Vagina (tissue), 2 donors: ENCODE results near the gene URI1. TPM values are rescaled to one million over a fixed set of nuclear protein-coding genes. Genes with fewer than 3 reads are reported as not detected.

Experiments
- DNase-seq, 2 donors: peaks; one replicate each; pipeline ENCODE4 v3.0.0-alpha.2; 2017; ENCODE audit errors: extremely low spot score in 2 of 2
- H3K27ac ChIP-seq: fragments of 200-600 bp; sonication (generic); one replicate; pipeline ENCODE4 v1.5.1; 2019
- H3K27me3 ChIP-seq: fragments of 200-600 bp; sonication (generic); one replicate; pipeline ENCODE4 v1.5.1; 2019
- H3K36me3 ChIP-seq, 2 donors: fragments of 200-600 bp; sonication (generic); one replicate each; pipeline ENCODE4 v1.5.1; 2017 to 2019
- H3K4me1 ChIP-seq: fragments of 200-600 bp; sonication (generic); one replicate; pipeline ENCODE4 v1.5.1; 2019
- H3K4me3 ChIP-seq, 2 donors: fragments of 200-600 bp; sonication (generic); 1 replicate in 1 of 2; 2 replicates in 1 of 2; pipeline ENCODE4 v1.5.1; 2016 to 2019
- H3K9me3 ChIP-seq: fragments of 200-600 bp; sonication (generic); one replicate; pipeline ENCODE4 v1.5.1; 2019
- POLR2A ChIP-seq, 2 donors: fragments of 450-650 bp; IDR thresholded peaks; one replicate each; pipeline ENCODE4 v1.6.1; 2017; ENCODE audit warnings: antibody characterized with exemption in 2 of 2, mild to moderate bottlenecking in 2 of 2, moderate library complexity in 2 of 2
- POLR2AphosphoS5 ChIP-seq, 2 donors: sonication (generic); formaldehyde crosslinking; IDR thresholded peaks; one replicate each; pipeline ENCODE4 v1.9.0; 2017; ENCODE audit warnings: antibody characterized with exemption in 2 of 2, mild to moderate bottlenecking in 2 of 2, low read depth in 1 of 2; ENCODE audit not compliant: insufficient read depth in 1 of 2
- intact Hi-C: fragments of 100-400 bp; cut with DNase I; formaldehyde crosslinking; loops from one replicate; pipeline ENCODE4 v1.15.1; 2023
- total RNA-seq: library from RNA; depleted of rRNA; stranded (reverse); fragments of >200 nt; gene quantifications from one replicate; pipeline ENCODE4 v1.2.3, GENCODE V29; 2016
- TF ChIP-seq, protein P1 (sequence below), 3 experiments: fragments of 450-650 bp in 2 of 3; fragments of 200-600 bp in 1 of 3; sonication (generic) in 1 of 3; IDR thresholded peaks; one replicate each; pipeline ENCODE4 v1.5.1; 2017 to 2019; ENCODE audit warnings: antibody characterized with exemption in 3 of 3, mild to moderate bottlenecking in 2 of 3, moderate library complexity in 2 of 3

URI1 gene
- total RNA-seq, 1 donor from 2014 or later, result 39.8 TPM

DNA sequence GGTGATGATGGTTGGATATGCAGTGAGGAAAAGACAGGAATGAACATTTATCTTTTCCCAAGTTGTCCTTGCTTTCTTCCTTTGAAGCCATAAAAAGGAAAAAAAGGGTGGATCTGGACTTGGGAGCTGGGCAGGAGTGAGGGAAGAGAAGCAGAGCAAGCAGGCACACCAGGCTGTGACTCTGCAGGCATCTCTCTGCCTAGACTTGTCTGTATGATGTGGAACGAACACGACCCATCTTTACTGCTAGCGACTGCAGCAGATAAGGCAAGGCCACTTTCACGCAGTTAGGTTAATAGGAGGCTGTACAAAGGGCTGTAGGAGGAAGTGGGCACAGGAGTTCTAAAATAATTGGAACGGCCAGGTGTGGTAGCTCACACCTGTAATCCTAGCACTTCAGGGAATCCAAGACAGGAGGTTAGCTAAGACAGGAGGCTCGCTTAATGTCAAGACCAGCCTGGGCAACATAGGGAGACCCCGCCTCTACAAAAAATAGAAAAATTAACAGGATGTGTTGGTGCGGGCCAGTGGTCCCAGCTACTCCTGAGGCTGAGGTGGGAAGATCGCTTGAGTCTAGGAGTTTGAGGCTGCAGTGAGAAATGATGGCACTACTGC, 961 bp upstream of the URI1 start:
- Histone ChIP-seq H3K4me3 (peak overlapping the region in 1 of 2 donors; percentile 79), H3K27ac (no peak overlapping the region), H3K9me3 (no peaks in the 10 kb centered on the region), H3K36me3 (no peaks in the 10 kb centered on the region), H3K27me3 (no peaks in the 10 kb centered on the region), H3K4me1 (peaks cover 43% of the 10 kb centered on the region)
- DNase-seq, result no peak
- intact Hi-C loops, result no loop called here
- TF ChIP-seq, protein P1, sequence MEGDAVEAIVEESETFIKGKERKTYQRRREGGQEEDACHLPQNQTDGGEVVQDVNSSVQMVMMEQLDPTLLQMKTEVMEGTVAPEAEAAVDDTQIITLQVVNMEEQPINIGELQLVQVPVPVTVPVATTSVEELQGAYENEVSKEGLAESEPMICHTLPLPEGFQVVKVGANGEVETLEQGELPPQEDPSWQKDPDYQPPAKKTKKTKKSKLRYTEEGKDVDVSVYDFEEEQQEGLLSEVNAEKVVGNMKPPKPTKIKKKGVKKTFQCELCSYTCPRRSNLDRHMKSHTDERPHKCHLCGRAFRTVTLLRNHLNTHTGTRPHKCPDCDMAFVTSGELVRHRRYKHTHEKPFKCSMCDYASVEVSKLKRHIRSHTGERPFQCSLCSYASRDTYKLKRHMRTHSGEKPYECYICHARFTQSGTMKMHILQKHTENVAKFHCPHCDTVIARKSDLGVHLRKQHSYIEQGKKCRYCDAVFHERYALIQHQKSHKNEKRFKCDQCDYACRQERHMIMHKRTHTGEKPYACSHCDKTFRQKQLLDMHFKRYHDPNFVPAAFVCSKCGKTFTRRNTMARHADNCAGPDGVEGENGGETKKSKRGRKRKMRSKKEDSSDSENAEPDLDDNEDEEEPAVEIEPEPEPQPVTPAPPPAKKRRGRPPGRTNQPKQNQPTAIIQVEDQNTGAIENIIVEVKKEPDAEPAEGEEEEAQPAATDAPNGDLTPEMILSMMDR (IDR thresholded peaks at IDR 0.05), result no peak
- no peak for TF ChIP-seq POLR2AphosphoS5 (IDR thresholded peaks at IDR 0.05; ENCODE audit: insufficient read depth in 1 of 2, low read depth in 1 of 2)
- TF ChIP-seq POLR2A (IDR thresholded peaks at IDR 0.05), result no peak

DNA sequence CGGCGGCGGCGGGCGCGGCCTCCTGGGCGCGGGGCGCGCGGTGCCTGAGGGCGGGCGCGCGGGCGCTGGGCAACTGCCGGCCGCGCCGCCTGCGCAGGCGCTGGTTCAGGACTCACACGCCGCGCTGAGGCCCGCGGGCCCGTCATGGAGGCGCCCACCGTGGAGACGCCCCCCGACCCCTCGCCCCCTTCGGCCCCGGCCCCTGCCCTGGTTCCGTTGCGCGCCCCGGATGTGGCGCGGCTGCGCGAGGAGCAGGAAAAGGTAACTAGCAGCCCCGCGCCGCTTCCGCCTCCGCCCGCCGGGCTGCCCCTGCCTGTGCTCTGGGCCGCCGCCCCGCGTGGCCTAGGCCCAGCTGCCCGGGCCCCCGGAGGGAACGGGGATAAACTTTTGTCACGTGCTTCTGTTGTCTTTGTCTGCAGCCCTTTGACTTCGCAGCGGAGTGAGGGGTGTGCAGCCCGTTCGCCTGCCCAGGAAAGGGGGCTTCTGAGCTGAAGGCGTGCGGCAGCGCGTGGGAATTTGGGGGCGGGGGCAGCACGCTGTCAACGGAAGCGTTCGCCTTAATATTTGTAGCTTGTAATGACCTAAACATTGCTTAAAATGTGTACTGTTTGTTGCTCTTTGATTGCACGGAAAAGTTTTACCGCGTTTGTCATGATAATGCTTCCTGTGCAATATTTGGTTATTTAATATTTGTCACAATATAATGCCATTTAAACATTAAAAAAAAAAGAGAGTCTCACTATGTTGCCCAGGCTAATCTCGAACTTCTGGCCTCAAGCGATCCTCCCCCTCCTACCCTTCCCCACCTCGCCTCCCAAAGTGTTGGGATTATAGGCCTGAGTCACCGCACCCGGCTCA, 594 bp downstream of the URI1 start:
- H3K4me1 ChIP-seq, result peaks cover 58% of the 10 kb centered on the region

DNA sequence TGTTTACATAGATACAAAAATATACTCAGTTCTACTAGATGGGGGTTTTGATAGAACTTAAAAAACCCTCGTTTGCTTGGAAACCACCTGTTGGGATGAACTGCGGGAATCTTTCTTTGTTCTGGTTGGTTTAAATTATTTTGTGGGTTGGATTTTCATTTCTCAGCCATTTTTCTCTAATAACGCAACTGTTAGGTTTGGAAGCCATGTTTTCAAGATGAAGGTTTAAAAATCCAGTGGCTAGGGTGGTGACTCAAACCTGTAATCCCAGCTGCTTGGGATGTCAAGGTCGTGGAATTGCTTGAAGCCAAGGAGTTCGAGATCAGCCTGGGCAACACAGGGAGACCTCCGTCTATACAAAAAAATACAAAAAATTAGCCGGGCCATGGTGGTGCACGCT, 1.6 kb downstream of the URI1 start:
- no peaks in the 10 kb centered on the region for H3K36me3 ChIP-seq
- no peaks in the 10 kb centered on the region for H3K27me3 ChIP-seq
- no peaks in the 10 kb centered on the region for H3K9me3 ChIP-seq
- TF ChIP-seq, protein P1 (IDR thresholded peaks at IDR 0.05), result no peak
- no peak for TF ChIP-seq POLR2AphosphoS5 (IDR thresholded peaks at IDR 0.05; ENCODE audit: insufficient read depth in 1 of 2, low read depth in 1 of 2)
- TF ChIP-seq POLR2A (IDR thresholded peaks at IDR 0.05), result no peak
- no peak overlapping the region for H3K27ac ChIP-seq
- no peak for DNase-seq
- intact Hi-C loops, result no loop called here
- H3K4me1 ChIP-seq, result peaks cover 67% of the 10 kb centered on the region
- H3K4me3 ChIP-seq, result peak overlapping the region; percentile 79 to 92

More for the DNA sequence above, 594 bp downstream of the URI1 start:
- no peak for DNase-seq
- H3K36me3 ChIP-seq, result no peaks in the 10 kb centered on the region
- TF ChIP-seq POLR2A (IDR thresholded peaks at IDR 0.05) (no peak), POLR2AphosphoS5 (IDR thresholded peaks at IDR 0.05; ENCODE audit: insufficient read depth in 1 of 2, low read depth in 1 of 2) (no peak)
- TF ChIP-seq, protein P1 (IDR thresholded peaks at IDR 0.05), result no peak
- intact Hi-C loops, result no loop called here
- peak overlapping the region; percentile 79 to 92 for H3K4me3 ChIP-seq
- peak overlapping the region; percentile 61 for H3K27ac ChIP-seq
- H3K27me3 ChIP-seq, result no peaks in the 10 kb centered on the region
- no peaks in the 10 kb centered on the region for H3K9me3 ChIP-seq

DNA sequence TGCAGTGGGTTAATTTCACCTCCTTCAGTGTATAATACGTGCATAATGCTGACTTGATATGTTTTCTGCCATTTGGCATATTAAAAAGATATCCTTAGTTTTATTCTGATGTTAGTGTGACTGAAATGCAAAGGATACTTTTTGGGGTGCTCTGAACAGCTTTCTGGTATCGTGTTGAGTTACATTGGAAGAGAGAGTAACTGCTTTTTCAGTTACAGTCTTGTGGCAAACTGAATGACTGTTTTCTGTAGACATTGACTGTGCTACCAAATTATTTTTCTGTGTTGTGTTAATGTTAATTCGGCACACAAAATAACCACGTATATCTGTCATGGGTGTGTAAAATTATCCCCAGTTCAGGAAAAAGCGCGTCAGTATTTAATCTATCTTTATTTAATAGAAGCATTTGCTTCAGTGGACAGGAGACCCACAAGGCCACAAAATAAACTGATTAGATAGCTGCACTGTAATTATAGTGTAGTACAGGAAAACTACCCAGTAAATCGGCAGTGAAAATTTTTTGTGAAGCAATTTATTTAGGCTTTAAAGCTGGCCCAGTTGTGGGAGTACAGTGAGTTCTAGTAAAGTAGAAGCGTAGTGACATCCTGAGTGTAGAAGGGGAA, 2.5 kb downstream of the URI1 start:
- Histone ChIP-seq H3K4me3 (no peak overlapping the region), H3K9me3 (no peaks in the 10 kb centered on the region), H3K4me1 (peaks cover 67% of the 10 kb centered on the region), H3K36me3 (no peaks in the 10 kb centered on the region), H3K27ac (peak overlapping the region; percentile 16), H3K27me3 (no peaks in the 10 kb centered on the region)
- TF ChIP-seq POLR2AphosphoS5 (IDR thresholded peaks at IDR 0.05; ENCODE audit: insufficient read depth in 1 of 2, low read depth in 1 of 2), result no peak
- no peak for TF ChIP-seq POLR2A (IDR thresholded peaks at IDR 0.05)
- TF ChIP-seq, protein P1 (IDR thresholded peaks at IDR 0.05), result no peak
- DNase-seq, result no peak
- intact Hi-C loops, result no loop called here
